ENCODE results near the gene GNAT1. TPM values are rescaled to one million over a fixed set of nuclear protein-coding genes. Genes with fewer than 3 reads are reported as not detected.

Gene GNAT1
- total and polyA plus RNA-seq, 2 of the 13 experiments (the other 11 are each of a cell fraction or from before 2014, with no cell fraction given): 0.15 TPM; not detected in 1

DNA sequence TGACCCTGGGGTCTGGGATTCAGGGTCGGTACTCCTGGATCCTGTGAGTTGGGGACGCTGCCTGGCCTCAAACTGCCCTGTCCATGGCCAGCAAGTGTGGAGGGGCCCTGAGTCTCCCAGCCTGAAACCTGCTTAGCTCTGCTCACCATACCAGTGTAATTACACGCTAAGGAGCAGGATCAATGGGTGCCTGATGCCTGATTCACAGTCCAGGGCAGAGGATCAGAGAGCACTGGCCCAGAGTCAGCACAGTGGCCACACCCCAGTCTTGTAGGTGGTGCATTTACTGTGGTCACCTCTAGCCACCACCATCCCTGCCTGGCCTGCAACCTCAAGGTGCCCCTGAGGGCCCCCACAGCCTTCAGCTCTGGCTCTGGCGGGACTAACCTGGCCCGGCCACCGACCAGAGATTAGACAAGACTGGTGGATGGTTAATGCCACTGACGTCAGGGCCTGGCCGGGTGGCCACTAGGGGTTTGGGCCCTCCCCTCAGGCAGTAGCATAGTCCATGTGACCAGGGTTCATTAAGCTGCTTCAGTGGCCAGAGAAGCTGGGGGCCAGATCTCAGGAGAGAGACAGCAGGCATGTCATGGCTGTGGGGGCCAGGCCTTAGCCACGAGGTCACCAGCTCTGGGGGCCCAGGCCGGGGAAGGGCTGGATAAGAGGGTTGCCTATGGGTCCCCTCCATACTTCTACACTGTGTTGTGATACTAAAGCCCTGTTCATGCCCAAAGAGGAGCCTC lies 10.3 kb downstream of the GNAT1 start (continued):
- TF ChIP-seq, protein P1, sequence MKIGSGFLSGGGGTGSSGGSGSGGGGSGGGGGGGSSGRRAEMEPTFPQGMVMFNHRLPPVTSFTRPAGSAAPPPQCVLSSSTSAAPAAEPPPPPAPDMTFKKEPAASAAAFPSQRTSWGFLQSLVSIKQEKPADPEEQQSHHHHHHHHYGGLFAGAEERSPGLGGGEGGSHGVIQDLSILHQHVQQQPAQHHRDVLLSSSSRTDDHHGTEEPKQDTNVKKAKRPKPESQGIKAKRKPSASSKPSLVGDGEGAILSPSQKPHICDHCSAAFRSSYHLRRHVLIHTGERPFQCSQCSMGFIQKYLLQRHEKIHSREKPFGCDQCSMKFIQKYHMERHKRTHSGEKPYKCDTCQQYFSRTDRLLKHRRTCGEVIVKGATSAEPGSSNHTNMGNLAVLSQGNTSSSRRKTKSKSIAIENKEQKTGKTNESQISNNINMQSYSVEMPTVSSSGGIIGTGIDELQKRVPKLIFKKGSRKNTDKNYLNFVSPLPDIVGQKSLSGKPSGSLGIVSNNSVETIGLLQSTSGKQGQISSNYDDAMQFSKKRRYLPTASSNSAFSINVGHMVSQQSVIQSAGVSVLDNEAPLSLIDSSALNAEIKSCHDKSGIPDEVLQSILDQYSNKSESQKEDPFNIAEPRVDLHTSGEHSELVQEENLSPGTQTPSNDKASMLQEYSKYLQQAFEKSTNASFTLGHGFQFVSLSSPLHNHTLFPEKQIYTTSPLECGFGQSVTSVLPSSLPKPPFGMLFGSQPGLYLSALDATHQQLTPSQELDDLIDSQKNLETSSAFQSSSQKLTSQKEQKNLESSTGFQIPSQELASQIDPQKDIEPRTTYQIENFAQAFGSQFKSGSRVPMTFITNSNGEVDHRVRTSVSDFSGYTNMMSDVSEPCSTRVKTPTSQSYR (CRISPR knock-in tag; IDR thresholded peaks at IDR 0.05; ENCODE audit: borderline replicate concordance): peak; percentile 30; the same call in 1 of the 2 replicates
- no peak for TF ChIP-seq STAG1 (CRISPR knock-in tag; IDR thresholded peaks at IDR 0.05)
- no peak for TF ChIP-seq MXD4 (CRISPR knock-in tag; IDR thresholded peaks at IDR 0.05)
- TF ChIP-seq ZNF296 (CRISPR knock-in tag; conservative IDR thresholded peaks at IDR 0.05): no peak
- peak in 1 of 2 experiments; percentile 69; a peak in 2 of 4 replicates for TF ChIP-seq POLR2A (IDR thresholded peaks at IDR 0.05; ENCODE audit: insufficient read depth in 1 of 2, low read depth in 2 of 2, low read length in 2 of 2)
- no peak; the same call in 1 of the 2 replicates for TF ChIP-seq ZNF136 (CRISPR knock-in tag; IDR thresholded peaks at IDR 0.05; ENCODE audit: low read depth)
- peak; percentile 39; the same call in 1 of the 2 replicates for TF ChIP-seq RFX5 (IDR thresholded peaks at IDR 0.05; ENCODE audit: low read depth, low read length)
- TF ChIP-seq RBM22 (optimal IDR thresholded peaks at IDR 0.05; ENCODE audit: low read length): no peak
- 0 out of 2 replicates have a peak, but pooled peaks have one; percentile 26 for TF ChIP-seq RCOR2 (CRISPR knock-in tag; IDR thresholded peaks at IDR 0.05)
- peak; percentile 10; the same call in 1 of the 2 replicates for TF ChIP-seq HMG20A (CRISPR knock-in tag; IDR thresholded peaks at IDR 0.05; ENCODE audit: borderline replicate concordance)
- TF ChIP-seq SMYD3 (CRISPR knock-in tag; IDR thresholded peaks at IDR 0.05): no peak
- no peak for TF ChIP-seq ZNF775 (CRISPR knock-in tag; IDR thresholded peaks at IDR 0.05; ENCODE audit: borderline replicate concordance)
- no peak for TF ChIP-seq MTA1 (CRISPR knock-in tag; IDR thresholded peaks at IDR 0.05; ENCODE audit: borderline replicate concordance)
- no peak for TF ChIP-seq GZF1 (CRISPR knock-in tag; IDR thresholded peaks at IDR 0.05)
- no peak for TF ChIP-seq NPAS2 (CRISPR knock-in tag; IDR thresholded peaks at IDR 0.05; ENCODE audit: borderline replicate concordance)
- no peak for TF ChIP-seq ZNF333 (CRISPR knock-in tag; IDR thresholded peaks at IDR 0.05; ENCODE audit: borderline replicate concordance)
- TF ChIP-seq ZNF510 (CRISPR knock-in tag; IDR thresholded peaks at IDR 0.05; ENCODE audit: low read depth): no peak
- TF ChIP-seq TCF12 (IDR thresholded peaks at IDR 0.05): no peak
- no peak for TF ChIP-seq TCF12 (CRISPR knock-in tag; IDR thresholded peaks at IDR 0.05)
- no peak for TF ChIP-seq NAIF1 (CRISPR knock-in tag; IDR thresholded peaks at IDR 0.05; ENCODE audit: borderline replicate concordance)
- TF ChIP-seq BORCS8-MEF2B (CRISPR knock-in tag; IDR thresholded peaks at IDR 0.05): no peak
- TF ChIP-seq, protein P2, sequence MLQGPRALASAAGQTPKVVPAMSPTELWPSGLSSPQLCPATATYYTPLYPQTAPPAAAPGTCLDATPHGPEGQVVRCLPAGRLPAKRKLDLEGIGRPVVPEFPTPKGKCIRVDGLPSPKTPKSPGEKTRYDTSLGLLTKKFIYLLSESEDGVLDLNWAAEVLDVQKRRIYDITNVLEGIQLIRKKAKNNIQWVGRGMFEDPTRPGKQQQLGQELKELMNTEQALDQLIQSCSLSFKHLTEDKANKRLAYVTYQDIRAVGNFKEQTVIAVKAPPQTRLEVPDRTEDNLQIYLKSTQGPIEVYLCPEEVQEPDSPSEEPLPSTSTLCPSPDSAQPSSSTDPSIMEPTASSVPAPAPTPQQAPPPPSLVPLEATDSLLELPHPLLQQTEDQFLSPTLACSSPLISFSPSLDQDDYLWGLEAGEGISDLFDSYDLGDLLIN (CRISPR knock-in tag; IDR thresholded peaks at IDR 0.05; ENCODE audit: borderline replicate concordance): no peak
- no peak for TF ChIP-seq ZNF839 (CRISPR knock-in tag; IDR thresholded peaks at IDR 0.05; ENCODE audit: borderline replicate concordance)
- no peak for TF ChIP-seq ZNF615 (CRISPR knock-in tag; IDR thresholded peaks at IDR 0.05; ENCODE audit: borderline replicate concordance)
- no peak for TF ChIP-seq CENPT (CRISPR knock-in tag; IDR thresholded peaks at IDR 0.05; ENCODE audit: low read depth)
- TF ChIP-seq ZFP82 (CRISPR knock-in tag; IDR thresholded peaks at IDR 0.05; ENCODE audit: borderline replicate concordance): no peak
- TF ChIP-seq ZFP36L2 (CRISPR knock-in tag; IDR thresholded peaks at IDR 0.05): 0 out of 2 replicates have a peak, but pooled peaks have one; percentile 29
- TF ChIP-seq MED1 (CRISPR knock-in tag; IDR thresholded peaks at IDR 0.05): peak; percentile 83
- peak; percentile 87 for TF ChIP-seq PITX1 (CRISPR knock-in tag; IDR thresholded peaks at IDR 0.05)

Data from HepG2 (cell line).